Measurements from ENCODE around the gene GTF2A1.

GRCh38 chr14:81256289-81256960 is 35.7 kb upstream of the GTF2A1 start:
- no peak for TF ChIP-seq CTCF (conservative IDR thresholded peaks at IDR 0.05; ENCODE audit: low read depth, low read length)
- no peak for TF ChIP-seq EZH2 (IDR thresholded peaks at IDR 0.05; ENCODE audit: low read length, unreplicated experiment)
- no peak for TF ChIP-seq EZH2phosphoT487 (IDR thresholded peaks at IDR 0.05; ENCODE audit: borderline replicate concordance, low read length)
